Naive B cell (primary cell): Measurements from ENCODE around the gene NTSR1. TPM values are rescaled to one million over a fixed set of nuclear protein-coding genes. Genes with fewer than 3 reads are reported as not detected.
A peak's percentile ranks its signal among the peaks of the same experiment; 100 is the strongest.

Experiments used
- ATAC-seq, 2 donors: fragments of 150-1000 bp; cut with Tn5 transposase; 2 replicates each; pipeline ENCODE4 v1.10.0; 2021; ENCODE audit warnings: low read depth in 2 of 2, mild to moderate bottlenecking in 2 of 2, moderate library complexity in 2 of 2
- DNase-seq: peaks from one replicate; pipeline ENCODE4 v3.0.0; 2022
- H3K27ac Mint-ChIP-seq, 6 donors: one replicate each; pipeline ENCODE4 v1.8.0; 2020 to 2022; ENCODE audit warnings: mild to moderate bottlenecking in 6 of 6, mixed read lengths in 6 of 6, moderate library complexity in 5 of 6, inconsistent platforms in 2 of 6
- H3K27me3 Mint-ChIP-seq, 3 donors: one replicate each; pipeline ENCODE4 v1.8.0; 2021 to 2022; ENCODE audit warnings: mixed read lengths in 3 of 3, mild to moderate bottlenecking in 1 of 3
- H3K36me3 Mint-ChIP-seq, 2 donors: one replicate each; pipeline ENCODE4 v1.8.0; 2020 to 2022; ENCODE audit warnings: mixed read lengths in 2 of 2, inconsistent platforms in 1 of 2, mild to moderate bottlenecking in 1 of 2
- H3K4me1 Mint-ChIP-seq, 3 donors: one replicate each; pipeline ENCODE4 v1.8.0; 2020 to 2022; ENCODE audit warnings: mixed read lengths in 3 of 3, inconsistent platforms in 1 of 3, mild to moderate bottlenecking in 1 of 3, moderate library complexity in 1 of 3
- H3K4me3 Mint-ChIP-seq, 8 donors: one replicate each; pipeline ENCODE4 v1.8.0; 2020 to 2022; ENCODE audit warnings: mild to moderate bottlenecking in 8 of 8, mixed read lengths in 8 of 8, moderate library complexity in 8 of 8, inconsistent platforms in 2 of 8
- H3K9me3 Mint-ChIP-seq, 7 donors: one replicate each; pipeline ENCODE4 v1.8.0; 2020 to 2022; ENCODE audit warnings: mixed read lengths in 7 of 7, mild to moderate bottlenecking in 5 of 7, inconsistent platforms in 2 of 7, moderate library complexity in 1 of 7
- polyA plus RNA-seq, 6 donors: library from polyadenylated mRNA; unstranded; fragments of 300-500 nt; fragmentation: Illumina TruSeq; gene quantifications; one replicate each; pipeline ENCODE4 v1.2.3, GENCODE V29; 2021; ENCODE audit warnings: low read depth in 6 of 6

Gene NTSR1
- polyA plus RNA-seq, 6 donors from 2014 or later = not detected

GRCh38 chr20:62760471-62760855 lies 51.8 kb downstream of the NTSR1 start:
- Mint-ChIP-seq H3K27ac (no peak overlapping the region), H3K36me3 (no peaks in the 10 kb centered on the region), H3K4me1 (peaks cover 0 to 7% (median 4%) of the 10 kb centered on the region in 3 donors), H3K9me3 (peaks cover 0 to 2% (median 0%) of the 10 kb centered on the region in 7 donors), H3K27me3 (peaks cover 13 to 49% (median 41%) of the 10 kb centered on the region in 3 donors), H3K4me3 (no peak overlapping the region)
- no peak for ATAC-seq
- no peak for DNase-seq

- Mint-ChIP-seq H3K4me3 (no peak overlapping the region), H3K27me3 (peaks cover 13 to 44% (median 35%) of the 10 kb centered on the region in 3 donors), H3K36me3 (no peaks in the 10 kb centered on the region), H3K27ac (peak overlapping the region in 1 of 6 donors; percentile 38), H3K9me3 (peaks cover 0 to 2% (median 0%) of the 10 kb centered on the region in 7 donors), H3K4me1 (peaks cover 0 to 5% (median 0%) of the 10 kb centered on the region in 3 donors)
- DNase-seq (no peak), ATAC-seq (no peak)
Observed at GRCh38 chr20:62760856-62761758, 52.5 kb downstream of the NTSR1 start.

GRCh38 chr20:62761759-62762131 lies 53.1 kb downstream of the NTSR1 start:
- Mint-ChIP-seq H3K27me3 (peaks cover 10 to 38% (median 31%) of the 10 kb centered on the region in 3 donors), H3K4me3 (no peak overlapping the region)

GRCh38 chr20:62762376-62762775 lies 53.7 kb downstream of the NTSR1 start:
- DNase-seq = no peak
- Mint-ChIP-seq H3K4me1 (peaks cover 0 to 4% (median 4%) of the 10 kb centered on the region in 3 donors), H3K27me3 (peaks cover 4 to 32% (median 26%) of the 10 kb centered on the region in 3 donors), H3K27ac (no peak overlapping the region), H3K9me3 (peaks cover 0 to 2% (median 0%) of the 10 kb centered on the region in 7 donors), H3K36me3 (no peaks in the 10 kb centered on the region), H3K4me3 (no peak overlapping the region)
- ATAC-seq = no peak

More at GRCh38 chr20:62761759-62762131, 53.1 kb downstream of the NTSR1 start:
- H3K4me1 Mint-ChIP-seq = no peaks in the 10 kb centered on the region
- no peak overlapping the region for H3K27ac Mint-ChIP-seq
- ATAC-seq (no peak), DNase-seq (no peak)
- H3K36me3 Mint-ChIP-seq = no peaks in the 10 kb centered on the region
- peaks cover 0 to 2% (median 0%) of the 10 kb centered on the region in 7 donors for H3K9me3 Mint-ChIP-seq

GRCh38 chr20:62762801-62763368 lies 54.2 kb downstream of the NTSR1 start:
- Mint-ChIP-seq H3K36me3 (no peaks in the 10 kb centered on the region), H3K27ac (no peak overlapping the region), H3K9me3 (no peaks in the 10 kb centered on the region), H3K27me3 (peaks cover 0 to 26% (median 21%) of the 10 kb centered on the region in 3 donors), H3K4me1 (peaks cover 0 to 6% (median 5%) of the 10 kb centered on the region in 3 donors), H3K4me3 (no peak overlapping the region)
- DNase-seq (no peak), ATAC-seq (no peak)

- H3K36me3 Mint-ChIP-seq = no peaks in the 10 kb centered on the region
- peaks cover 0 to 11% (median 8%) of the 10 kb centered on the region in 3 donors for H3K4me1 Mint-ChIP-seq
- H3K9me3 Mint-ChIP-seq = no peaks in the 10 kb centered on the region
- no peak for DNase-seq
- no peak for ATAC-seq
- H3K27ac Mint-ChIP-seq = no peak overlapping the region
- peaks cover 0 to 26% (median 16%) of the 10 kb centered on the region in 3 donors for H3K27me3 Mint-ChIP-seq
- no peak overlapping the region for H3K4me3 Mint-ChIP-seq
Observed at GRCh38 chr20:62763404-62763803, 54.8 kb downstream of the NTSR1 start.

GRCh38 chr20:62764156-62764935 lies 55.7 kb downstream of the NTSR1 start:
- DNase-seq = no peak
- H3K4me3 Mint-ChIP-seq = no peak overlapping the region
- ATAC-seq = no peak
- H3K9me3 Mint-ChIP-seq = no peaks in the 10 kb centered on the region
- H3K27me3 Mint-ChIP-seq = peaks cover 5 to 17% (median 9%) of the 10 kb centered on the region in 3 donors
- no peaks in the 10 kb centered on the region for H3K36me3 Mint-ChIP-seq
- H3K27ac Mint-ChIP-seq = peak overlapping the region in 1 of 6 donors; percentile 15
- peaks cover 0 to 11% (median 8%) of the 10 kb centered on the region in 3 donors for H3K4me1 Mint-ChIP-seq

GRCh38 chr20:62765021-62765420 lies 56.4 kb downstream of the NTSR1 start:
- no peak for ATAC-seq
- Mint-ChIP-seq H3K27me3 (peaks cover 6 to 17% (median 9%) of the 10 kb centered on the region in 3 donors), H3K27ac (no peak overlapping the region), H3K4me3 (no peak overlapping the region), H3K4me1 (peaks cover 0 to 11% (median 8%) of the 10 kb centered on the region in 3 donors), H3K9me3 (no peaks in the 10 kb centered on the region), H3K36me3 (no peaks in the 10 kb centered on the region)
- no peak for DNase-seq

GRCh38 chr20:62765432-62766070 lies 56.9 kb downstream of the NTSR1 start:
- no peak for DNase-seq
- no peak overlapping the region for H3K4me3 Mint-ChIP-seq
- H3K9me3 Mint-ChIP-seq = no peaks in the 10 kb centered on the region

GRCh38 chr20:62766071-62766450 lies 57.4 kb downstream of the NTSR1 start:
- DNase-seq = no peak
- Mint-ChIP-seq H3K27ac (no peak overlapping the region), H3K9me3 (no peaks in the 10 kb centered on the region), H3K4me1 (peaks cover 0 to 11% (median 8%) of the 10 kb centered on the region in 3 donors), H3K27me3 (peaks cover 6 to 17% (median 9%) of the 10 kb centered on the region in 3 donors), H3K4me3 (no peak overlapping the region), H3K36me3 (no peaks in the 10 kb centered on the region)
- no peak for ATAC-seq

More at GRCh38 chr20:62765432-62766070, 56.9 kb downstream of the NTSR1 start:
- no peak for ATAC-seq
- Mint-ChIP-seq H3K27ac (no peak overlapping the region), H3K36me3 (no peaks in the 10 kb centered on the region), H3K27me3 (peaks cover 6 to 17% (median 9%) of the 10 kb centered on the region in 3 donors), H3K4me1 (peaks cover 0 to 11% (median 8%) of the 10 kb centered on the region in 3 donors)

- no peaks in the 10 kb centered on the region for H3K9me3 Mint-ChIP-seq
- peaks cover 6 to 17% (median 9%) of the 10 kb centered on the region in 3 donors for H3K27me3 Mint-ChIP-seq
- H3K4me1 Mint-ChIP-seq = peaks cover 0 to 11% (median 8%) of the 10 kb centered on the region in 3 donors
- DNase-seq (no peak), ATAC-seq (no peak)
- H3K27ac Mint-ChIP-seq = no peak overlapping the region
- no peaks in the 10 kb centered on the region for H3K36me3 Mint-ChIP-seq
- H3K4me3 Mint-ChIP-seq = no peak overlapping the region
Observed at GRCh38 chr20:62766716-62767115, 58.1 kb downstream of the NTSR1 start.

GRCh38 chr20:62768234-62768546 lies 59.6 kb downstream of the NTSR1 start:
- no peak for ATAC-seq
- no peaks in the 10 kb centered on the region for H3K9me3 Mint-ChIP-seq
- H3K27me3 Mint-ChIP-seq = peaks cover 6 to 23% (median 9%) of the 10 kb centered on the region in 3 donors
- peak overlapping the region in 2 of 6 donors; percentile 41 to 97 for H3K27ac Mint-ChIP-seq
- peaks cover 0 to 11% (median 8%) of the 10 kb centered on the region in 3 donors for H3K4me1 Mint-ChIP-seq
- no peak for DNase-seq
- H3K36me3 Mint-ChIP-seq = no peaks in the 10 kb centered on the region
- H3K4me3 Mint-ChIP-seq = no peak overlapping the region
